ENCODE data around the gene COPB2.

COPB2 gene

DNA sequence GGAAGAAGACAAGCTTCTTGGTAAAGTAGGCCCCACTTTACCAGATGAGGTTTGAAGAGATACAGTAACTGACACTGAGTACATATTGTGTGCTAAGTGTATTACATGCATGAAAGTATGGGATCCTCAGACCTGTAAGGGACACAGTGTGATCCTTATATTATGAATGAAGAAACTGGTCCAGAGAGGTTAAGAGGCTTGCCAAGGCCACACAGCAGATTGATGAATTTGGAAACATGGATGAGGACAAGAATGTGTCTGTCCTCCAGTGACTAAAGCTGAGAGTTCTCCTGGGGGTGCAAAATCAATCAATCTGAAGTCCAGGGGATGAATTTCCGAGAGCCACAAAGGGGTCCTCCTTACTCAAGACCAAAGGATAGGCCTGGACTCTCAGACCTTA lies 77.0 kb downstream of the COPB2 start:
- no peaks in the 10 kb centered on the region for H3K4me1 ChIP-seq (ENCODE audit: control insufficient read depth in 2 of 2, insufficient read depth in 2 of 2, low read length in 2 of 2)
- H3K4me3 ChIP-seq (ENCODE audit: low read length in 2 of 2), result no peak overlapping the region
- H3K9ac ChIP-seq (ENCODE audit: low read depth in 1 of 2, low read length in 2 of 2), result no peak overlapping the region
- peaks cover 0 to 5% of the 10 kb centered on the region in 2 donors for H3K27me3 ChIP-seq (ENCODE audit: control insufficient read depth in 2 of 2, insufficient read depth in 2 of 2, low read length in 2 of 2)
- H3K9me3 ChIP-seq (ENCODE audit: control insufficient read depth in 2 of 2, low read length in 2 of 2), result no peaks in the 10 kb centered on the region
- H3K36me3 ChIP-seq (ENCODE audit: control insufficient read depth in 2 of 2, insufficient read depth in 2 of 2, low read length in 2 of 2), result no peaks in the 10 kb centered on the region
- no peak overlapping the region for H3K27ac ChIP-seq (ENCODE audit: low read depth in 2 of 2, low read length in 2 of 2)

DNA sequence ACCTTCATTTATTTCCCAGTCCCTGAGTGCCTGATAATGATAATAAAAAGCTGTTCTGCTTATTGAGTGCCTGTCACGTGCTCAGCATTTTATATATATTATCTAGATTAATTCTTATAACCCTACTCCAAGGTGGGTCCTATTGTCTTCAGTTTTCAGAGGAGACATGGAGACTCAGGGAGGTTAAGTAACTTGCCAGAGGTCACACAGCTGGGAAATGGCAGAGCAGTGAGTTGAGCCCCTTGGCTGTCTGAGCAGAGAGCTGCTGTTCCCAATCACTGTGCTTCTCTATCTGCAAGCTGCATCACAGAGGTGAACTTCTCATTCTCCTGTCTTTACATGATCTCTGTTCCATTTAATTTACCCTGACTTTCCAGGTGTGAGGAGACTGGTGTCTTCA lies 77.9 kb downstream of the COPB2 start:
- Histone ChIP-seq H3K4me3 (ENCODE audit: low read length in 2 of 2) (no peak overlapping the region), H3K4me1 (ENCODE audit: control insufficient read depth in 2 of 2, insufficient read depth in 2 of 2, low read length in 2 of 2) (no peaks in the 10 kb centered on the region)

DNA sequence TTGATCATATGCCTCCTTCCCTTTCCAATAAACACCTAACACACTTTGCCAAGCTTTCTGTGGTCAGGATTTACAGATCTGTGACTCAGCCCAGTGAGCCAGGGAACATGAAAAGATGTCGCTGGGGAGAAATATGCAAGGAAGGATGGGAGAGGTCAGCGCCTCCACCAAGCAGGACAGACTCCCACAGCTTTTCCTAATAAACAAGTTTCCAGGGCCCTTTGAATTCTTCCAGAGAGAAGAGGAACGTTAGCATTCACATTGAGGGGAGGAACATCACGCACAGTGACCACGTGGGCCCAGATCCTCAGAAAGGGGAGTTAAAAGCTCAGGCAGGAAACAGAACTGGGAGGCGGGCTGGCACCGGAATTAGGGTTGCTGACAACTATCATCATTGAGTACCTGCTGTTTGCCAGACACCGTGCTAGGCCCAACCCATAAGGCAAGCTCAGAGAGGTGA lies 78.9 kb downstream of the COPB2 start:
- Histone ChIP-seq H3K4me3 (ENCODE audit: low read length in 2 of 2) (no peak overlapping the region), H3K4me1 (ENCODE audit: control insufficient read depth in 2 of 2, insufficient read depth in 2 of 2, low read length in 2 of 2) (no peaks in the 10 kb centered on the region), H3K27me3 (ENCODE audit: control insufficient read depth in 2 of 2, insufficient read depth in 2 of 2, low read length in 2 of 2) (peaks cover 0 to 5% of the 10 kb centered on the region in 2 donors), H3K36me3 (ENCODE audit: control insufficient read depth in 2 of 2, insufficient read depth in 2 of 2, low read length in 2 of 2) (no peaks in the 10 kb centered on the region), H3K9ac (ENCODE audit: low read depth in 1 of 2, low read length in 2 of 2) (no peak overlapping the region), H3K9me3 (ENCODE audit: control insufficient read depth in 2 of 2, low read length in 2 of 2) (no peaks in the 10 kb centered on the region), H3K27ac (ENCODE audit: low read depth in 2 of 2, low read length in 2 of 2) (no peak overlapping the region)

More for the DNA sequence above, 77.9 kb downstream of the COPB2 start:
- Histone ChIP-seq H3K36me3 (ENCODE audit: control insufficient read depth in 2 of 2, insufficient read depth in 2 of 2, low read length in 2 of 2) (no peaks in the 10 kb centered on the region), H3K9me3 (ENCODE audit: control insufficient read depth in 2 of 2, low read length in 2 of 2) (no peaks in the 10 kb centered on the region), H3K9ac (ENCODE audit: low read depth in 1 of 2, low read length in 2 of 2) (no peak overlapping the region), H3K27me3 (ENCODE audit: control insufficient read depth in 2 of 2, insufficient read depth in 2 of 2, low read length in 2 of 2) (peaks cover 0 to 5% of the 10 kb centered on the region in 2 donors), H3K27ac (ENCODE audit: low read depth in 2 of 2, low read length in 2 of 2) (no peak overlapping the region)

DNA sequence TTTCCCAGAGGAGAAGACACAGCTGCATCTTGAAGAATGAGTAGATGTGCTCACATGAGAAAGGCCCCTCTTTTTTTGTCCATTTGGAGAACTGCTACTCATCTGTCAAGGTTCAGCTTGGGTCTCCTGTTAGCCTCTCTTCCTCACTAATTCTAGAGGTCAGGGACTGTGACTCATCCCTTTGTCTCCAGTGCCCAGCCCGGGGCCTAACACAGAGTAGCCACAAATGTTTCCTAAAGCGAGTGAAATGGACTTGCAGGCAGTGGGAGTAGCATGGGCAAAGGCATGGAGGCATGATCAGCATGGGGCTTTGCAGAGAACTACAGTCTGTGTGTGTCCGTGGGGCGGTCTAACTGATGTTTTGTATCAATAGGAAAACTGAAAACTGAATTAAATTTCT lies 79.6 kb downstream of the COPB2 start:
- H3K9ac ChIP-seq (ENCODE audit: low read depth in 1 of 2, low read length in 2 of 2), result no peak overlapping the region
- H3K4me3 ChIP-seq (ENCODE audit: low read length in 2 of 2), result no peak overlapping the region
- H3K36me3 ChIP-seq (ENCODE audit: control insufficient read depth in 2 of 2, insufficient read depth in 2 of 2, low read length in 2 of 2), result no peaks in the 10 kb centered on the region
- H3K27ac ChIP-seq (ENCODE audit: low read depth in 2 of 2, low read length in 2 of 2), result no peak overlapping the region
- H3K27me3 ChIP-seq (ENCODE audit: control insufficient read depth in 2 of 2, insufficient read depth in 2 of 2, low read length in 2 of 2), result peaks cover 0 to 4% of the 10 kb centered on the region in 2 donors
- H3K4me1 ChIP-seq (ENCODE audit: control insufficient read depth in 2 of 2, insufficient read depth in 2 of 2, low read length in 2 of 2), result no peaks in the 10 kb centered on the region
- no peaks in the 10 kb centered on the region for H3K9me3 ChIP-seq (ENCODE audit: control insufficient read depth in 2 of 2, low read length in 2 of 2)

DNA sequence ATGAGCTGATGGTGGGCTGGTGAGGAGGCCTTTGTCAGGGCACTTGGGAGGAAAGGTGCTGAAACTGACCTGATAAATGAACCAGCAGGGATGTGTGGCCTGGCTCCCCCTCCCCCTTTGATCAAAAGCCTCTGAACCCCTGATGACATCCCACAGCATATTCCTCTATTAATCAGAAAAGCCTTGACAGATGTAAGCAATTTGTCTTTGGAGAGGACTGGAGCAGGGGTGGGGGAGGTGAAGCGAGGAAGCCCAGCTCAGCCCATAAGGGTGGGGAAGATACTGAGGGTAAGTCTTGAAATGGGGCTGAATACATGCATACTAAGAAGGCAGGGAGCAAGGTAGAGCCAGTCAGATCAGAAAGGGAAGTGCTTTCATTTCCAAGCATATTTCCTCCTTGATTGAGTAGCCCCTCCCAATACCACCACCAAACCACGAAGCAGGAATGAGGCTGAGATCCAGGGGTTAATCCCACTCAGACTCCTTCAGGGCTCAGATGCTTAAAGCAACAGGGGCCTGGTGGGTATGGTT lies 80.3 kb downstream of the COPB2 start:
- no peaks in the 10 kb centered on the region for H3K9me3 ChIP-seq (ENCODE audit: control insufficient read depth in 2 of 2, low read length in 2 of 2)
- no peak overlapping the region for H3K4me3 ChIP-seq (ENCODE audit: low read length in 2 of 2)
- H3K27ac ChIP-seq (ENCODE audit: low read depth in 2 of 2, low read length in 2 of 2), result no peak overlapping the region
- H3K27me3 ChIP-seq (ENCODE audit: control insufficient read depth in 2 of 2, insufficient read depth in 2 of 2, low read length in 2 of 2), result no peaks in the 10 kb centered on the region
- H3K9ac ChIP-seq (ENCODE audit: low read depth in 1 of 2, low read length in 2 of 2), result no peak overlapping the region
- no peaks in the 10 kb centered on the region for H3K4me1 ChIP-seq (ENCODE audit: control insufficient read depth in 2 of 2, insufficient read depth in 2 of 2, low read length in 2 of 2)
- no peaks in the 10 kb centered on the region for H3K36me3 ChIP-seq (ENCODE audit: control insufficient read depth in 2 of 2, insufficient read depth in 2 of 2, low read length in 2 of 2)

DNA sequence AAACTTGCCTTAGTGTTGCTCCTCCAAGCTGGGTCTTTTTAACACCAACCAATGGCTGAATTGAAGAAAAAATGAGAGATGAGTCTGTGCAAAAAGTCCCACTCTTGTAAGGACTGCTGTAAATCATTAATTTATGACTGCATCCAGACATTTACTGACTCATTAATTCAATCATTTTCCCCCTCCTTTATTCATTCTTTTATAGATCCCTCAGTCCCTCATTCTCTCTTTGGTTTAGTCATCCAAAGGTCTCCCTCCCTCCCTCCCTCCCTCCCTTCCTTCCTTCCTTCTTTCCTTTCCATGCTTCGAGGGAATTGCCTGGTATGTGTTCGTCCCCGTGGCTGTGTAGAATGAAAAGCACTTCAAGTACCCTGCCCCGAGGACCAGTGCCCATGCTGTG lies 80.9 kb downstream of the COPB2 start:
- H3K9me3 ChIP-seq (ENCODE audit: control insufficient read depth in 2 of 2, low read length in 2 of 2), result no peaks in the 10 kb centered on the region
- no peaks in the 10 kb centered on the region for H3K4me1 ChIP-seq (ENCODE audit: control insufficient read depth in 2 of 2, insufficient read depth in 2 of 2, low read length in 2 of 2)
- no peak overlapping the region for H3K9ac ChIP-seq (ENCODE audit: low read depth in 1 of 2, low read length in 2 of 2)
- no peaks in the 10 kb centered on the region for H3K36me3 ChIP-seq (ENCODE audit: control insufficient read depth in 2 of 2, insufficient read depth in 2 of 2, low read length in 2 of 2)
- no peaks in the 10 kb centered on the region for H3K27me3 ChIP-seq (ENCODE audit: control insufficient read depth in 2 of 2, insufficient read depth in 2 of 2, low read length in 2 of 2)
- H3K4me3 ChIP-seq (ENCODE audit: low read length in 2 of 2), result no peak overlapping the region
- no peak overlapping the region for H3K27ac ChIP-seq (ENCODE audit: low read depth in 2 of 2, low read length in 2 of 2)

DNA sequence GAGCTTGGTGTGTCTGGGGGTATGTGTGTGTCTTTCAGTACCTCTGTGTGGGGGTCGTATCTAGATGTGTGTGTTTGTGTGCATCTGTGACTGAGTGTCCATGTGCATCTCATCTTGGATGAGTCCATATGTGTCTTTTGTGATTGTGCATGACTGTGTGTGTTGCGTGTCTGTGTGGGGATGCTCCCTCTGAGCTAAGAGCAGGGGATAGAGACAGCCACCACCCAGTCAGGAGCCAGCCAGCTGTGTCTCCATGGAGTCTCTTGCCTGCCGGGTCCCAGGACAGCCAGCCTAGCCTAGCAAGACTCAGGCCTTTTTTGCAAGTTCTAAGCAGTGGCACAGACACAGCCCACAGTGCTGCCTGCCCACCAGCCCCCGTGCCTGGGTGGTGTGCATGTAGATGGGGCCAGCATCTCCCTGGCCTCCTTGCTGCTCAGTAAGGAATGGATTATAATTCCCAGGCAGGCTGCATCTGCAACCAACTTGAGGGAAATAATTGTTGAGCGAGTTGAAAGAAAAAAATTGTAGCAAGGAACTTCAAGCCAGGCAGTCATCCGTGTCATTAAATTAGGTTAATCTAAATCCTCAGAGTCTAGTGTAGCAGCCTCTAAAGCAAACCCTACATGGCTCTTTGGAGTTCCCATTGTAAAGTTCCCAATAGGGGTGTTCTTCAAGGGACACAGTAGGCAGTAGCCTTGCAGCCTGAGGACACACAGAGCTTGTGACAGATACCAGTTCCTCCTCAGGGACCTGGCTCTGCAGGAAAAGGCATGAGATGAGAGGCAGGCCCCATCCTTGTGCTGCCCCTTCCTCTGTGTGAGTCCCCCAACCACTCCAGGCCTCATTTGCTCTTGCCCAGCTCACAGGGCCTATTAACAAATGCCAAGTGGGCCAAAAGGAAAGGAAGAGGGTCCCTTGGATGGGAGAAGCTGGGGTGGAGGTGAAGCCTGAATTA lies 81.6 kb downstream of the COPB2 start:
- H3K4me3 ChIP-seq (ENCODE audit: low read length in 2 of 2), result no peak overlapping the region
- H3K9me3 ChIP-seq (ENCODE audit: control insufficient read depth in 2 of 2, low read length in 2 of 2), result no peaks in the 10 kb centered on the region
- no peak overlapping the region for H3K27ac ChIP-seq (ENCODE audit: low read depth in 2 of 2, low read length in 2 of 2)
- no peaks in the 10 kb centered on the region for H3K36me3 ChIP-seq (ENCODE audit: control insufficient read depth in 2 of 2, insufficient read depth in 2 of 2, low read length in 2 of 2)
- no peaks in the 10 kb centered on the region for H3K4me1 ChIP-seq (ENCODE audit: control insufficient read depth in 2 of 2, insufficient read depth in 2 of 2, low read length in 2 of 2)
- H3K27me3 ChIP-seq (ENCODE audit: control insufficient read depth in 2 of 2, insufficient read depth in 2 of 2, low read length in 2 of 2), result no peaks in the 10 kb centered on the region
- no peak overlapping the region for H3K9ac ChIP-seq (ENCODE audit: low read depth in 1 of 2, low read length in 2 of 2)
